HuH-7 (cell line): Measurements from ENCODE around the gene TNRC18.
"Not testable (repeated sequence)": the region's sequence is repeated elsewhere in the genome, so short reads cannot be mapped to it uniquely, and the experiment has no call there.

Experiments used
- DNase-seq: peaks from one replicate; pipeline ENCODE4 v3.0.0; 2011; ENCODE audit warnings: low spot score

The TNRC18 gene

GRCh38 chr7:5267829-5268228 lies 155.8 kb downstream of the TNRC18 start:
- not testable (repeated sequence) for DNase-seq

- no peak for DNase-seq
Observed at GRCh38 chr7:5266191-5267028, 157.2 kb downstream of the TNRC18 start.

GRCh38 chr7:5265320-5266190 lies 158.1 kb downstream of the TNRC18 start:
- DNase-seq = no peak

GRCh38 chr7:5263066-5263465 lies 160.6 kb downstream of the TNRC18 start:
- DNase-seq = not testable (repeated sequence)

- not testable (repeated sequence) for DNase-seq
Observed at GRCh38 chr7:5260530-5261068, 163.0 kb downstream of the TNRC18 start.
